ENCODE data around the gene RPN2. TPM values are rescaled to one million over a fixed set of nuclear protein-coding genes. Genes with fewer than 3 reads are reported as not detected.

The RPN2 gene
- total RNA-seq, 1 experiment from 2014 or later, result 234 TPM

- Mint-ChIP-seq H3K4me3 (no peak overlapping the region), H3K27ac (no peak overlapping the region), H3K36me3 (ENCODE audit: insufficient read depth in 1 of 3, low read depth in 3 of 3) (no peaks in the 10 kb centered on the region; a peak in 1 of 7 replicates), H3K4me1 (no peaks in the 10 kb centered on the region), H3K9me3 (peaks cover 0 to 4% of the 10 kb centered on the region in 2 experiments; a peak in 2 of 5 replicates), H3K27me3 (ENCODE audit: low read depth) (peaks cover 9% of the 10 kb centered on the region)
- Histone ChIP-seq H3K9me3 (ENCODE audit: control insufficient read depth, low read depth, low read length) (no peaks in the 10 kb centered on the region), H3T11ph (ENCODE audit: low read length) (no peak overlapping the region), H2BK120ac (ENCODE audit: low read depth, low read length, poor library complexity, severe bottlenecking) (no peak overlapping the region), H3K27me3 (ENCODE audit: insufficient read depth, low read length) (no peaks in the 10 kb centered on the region), H3K27ac (ENCODE audit: insufficient read length, low read depth, low read length) (no peak overlapping the region), H2BK12ac (ENCODE audit: insufficient read length, low read depth, low read length) (no peak overlapping the region), H2BK15ac (ENCODE audit: low read depth, low read length) (no peak overlapping the region), H3K18ac (ENCODE audit: insufficient read length, low read depth, low read length) (no peak overlapping the region), H2BK20ac (ENCODE audit: low read depth, low read length, poor library complexity, severe bottlenecking) (no peak overlapping the region), H3K79me1 (ENCODE audit: insufficient read depth, low read depth, low read length, poor library complexity, severe bottlenecking) (no peaks in the 10 kb centered on the region), H3K9ac (ENCODE audit: extremely low read depth, insufficient read length, low read length) (no peak overlapping the region), H4K20me1 (ENCODE audit: control insufficient read depth, insufficient read depth, insufficient read length) (no peaks in the 10 kb centered on the region), H2AK5ac (ENCODE audit: insufficient read length, low read length) (no peak overlapping the region), H2BK5ac (ENCODE audit: insufficient read length, low read length) (no peak overlapping the region), H3K23ac (ENCODE audit: insufficient read length, low read depth, low read length) (no peak overlapping the region), H4K8ac (replicated peaks; ENCODE audit: insufficient read length, low read depth, low read length) (no peak overlapping the region), H2AFZ (ENCODE audit: low read length) (no peak overlapping the region), H3K23me2 (ENCODE audit: insufficient read length, low read depth, low read length, poor library complexity, severe bottlenecking) (no peaks in the 10 kb centered on the region), H4K5ac (ENCODE audit: insufficient read length, low read depth, low read length) (no peak overlapping the region), H3K56ac (ENCODE audit: insufficient read length, low read depth, low read length) (no peak overlapping the region), H3K79me2 (ENCODE audit: insufficient read depth, low read length) (no peaks in the 10 kb centered on the region), H3K4me2 (ENCODE audit: insufficient read depth, insufficient read length, low read length) (no peak overlapping the region), H3K4me1 (ENCODE audit: insufficient read depth, low read length) (no peaks in the 10 kb centered on the region), H3K14ac (ENCODE audit: insufficient read depth, low read length) (no peak overlapping the region), H3K4ac (ENCODE audit: low read depth, low read length) (no peak overlapping the region), H4K91ac (ENCODE audit: insufficient read length, low read depth, low read length) (no peak overlapping the region)
- no CpG with 5 or more reads among the region's 3 CpGs for WGBS (ENCODE audit: extremely low coverage, insufficient read length, low lambda C conversion rate)
- DNase-seq, result no peak
- no peak for TF ChIP-seq CTCF (conservative IDR thresholded peaks at IDR 0.05)
Measured at GRCh38 chr20:37131486-37131885, 47.6 kb upstream of the RPN2 start.
